Measurements from ENCODE around the gene GDPD3.

- TF ChIP-seq POLR2A (IDR thresholded peaks at IDR 0.05; ENCODE audit: low read depth, low read length): no peak
- no peak for TF ChIP-seq POLR2AphosphoS5 (IDR thresholded peaks at IDR 0.05; ENCODE audit: low read depth, low read length)
- TF ChIP-seq TAF1 (IDR thresholded peaks at IDR 0.05; ENCODE audit: borderline replicate concordance, low read depth, low read length): no peak
Measured at GRCh38 chr16:30112197-30113030, 923 bp downstream of the GDPD3 start.

Data from GM12892 (cell line).